Stimulated activated CD8-positive, alpha-beta memory T cell treated with anti-CD3 and anti-CD28 coated beads, Interleukin-15, amount 100 ng/mL, for 4 hours (primary cell): ENCODE results near the gene CENATAC.
"Not testable (repeated sequence)": the region's sequence is repeated elsewhere in the genome, so short reads cannot be mapped to it uniquely, and the experiment has no call there.

ENCODE experiments used
- DNase-seq, 2 donors: peaks; one replicate each; pipeline ENCODE4 v3.0.0-alpha.2; 2020; ENCODE audit warnings: low read depth in 2 of 2

CENATAC gene, protein sequence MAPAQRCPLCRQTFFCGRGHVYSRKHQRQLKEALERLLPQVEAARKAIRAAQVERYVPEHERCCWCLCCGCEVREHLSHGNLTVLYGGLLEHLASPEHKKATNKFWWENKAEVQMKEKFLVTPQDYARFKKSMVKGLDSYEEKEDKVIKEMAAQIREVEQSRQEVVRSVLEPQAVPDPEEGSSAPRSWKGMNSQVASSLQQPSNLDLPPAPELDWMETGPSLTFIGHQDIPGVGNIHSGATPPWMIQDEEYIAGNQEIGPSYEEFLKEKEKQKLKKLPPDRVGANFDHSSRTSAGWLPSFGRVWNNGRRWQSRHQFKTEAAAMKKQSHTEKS

DNA sequence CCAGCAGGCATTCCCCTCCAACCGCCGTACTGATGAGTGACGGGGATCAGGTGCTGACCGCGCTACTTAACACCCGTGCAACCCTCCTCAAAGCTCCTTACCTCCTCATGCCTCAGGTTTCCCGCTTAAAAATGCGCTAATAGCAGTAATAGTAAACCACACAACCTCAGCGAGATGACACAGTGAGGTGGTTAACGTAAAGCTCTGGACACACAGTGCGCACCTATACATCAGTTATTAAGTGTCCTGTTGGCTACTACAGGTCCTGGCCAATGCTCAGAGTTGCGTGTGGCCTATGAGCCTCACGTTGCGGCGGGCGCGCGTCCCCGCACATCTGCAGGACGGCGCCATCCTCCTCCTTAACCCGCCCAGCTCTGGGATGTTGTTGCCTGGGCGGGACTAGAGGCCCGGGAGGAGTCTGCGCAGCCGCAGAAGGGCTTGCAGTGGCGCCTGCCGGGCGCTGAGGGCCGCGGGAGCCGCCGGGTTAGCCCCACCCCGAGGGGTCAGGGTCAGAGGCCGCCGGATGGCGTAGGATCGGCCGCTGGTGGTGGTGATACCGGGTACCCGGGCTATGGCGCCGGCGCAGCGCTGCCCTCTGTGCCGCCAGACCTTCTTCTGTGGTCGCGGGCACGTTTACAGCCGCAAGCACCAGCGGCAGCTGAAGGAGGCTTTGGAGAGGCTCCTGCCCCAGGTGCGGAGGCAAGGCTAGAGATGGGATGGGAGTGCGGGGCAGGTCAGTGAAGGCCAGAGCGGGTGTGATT is at the start of gene CENATAC:
Gene CENATAC, plus strand, starts transcription at position 512 of the 761 bp plus-strand sequence. Its CDS starts 60 bp downstream, at position 572.
- DNase-seq, result peak; percentile 87 to 91

DNA sequence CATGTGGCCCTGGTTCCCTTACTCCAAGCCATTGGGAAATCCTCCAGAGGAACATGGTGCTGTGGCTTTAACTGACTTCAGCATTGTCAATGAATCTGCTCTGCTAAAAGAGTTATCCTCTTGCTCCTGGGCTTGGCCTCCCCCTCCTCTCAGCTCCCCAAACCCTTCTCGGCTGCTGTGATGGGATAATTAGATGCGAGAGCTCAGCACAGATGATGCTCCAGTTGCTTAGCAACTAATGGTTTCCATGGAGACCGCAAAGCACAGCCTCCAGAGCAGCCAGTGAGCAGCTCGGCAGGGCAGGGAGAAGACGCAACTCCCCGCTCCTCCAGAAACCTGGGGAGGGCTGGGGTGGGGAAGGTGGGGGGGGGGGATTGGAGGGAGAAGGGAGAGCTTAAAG is 44.7 kb upstream of the CENATAC start:
- DNase-seq, result no peak

DNA sequence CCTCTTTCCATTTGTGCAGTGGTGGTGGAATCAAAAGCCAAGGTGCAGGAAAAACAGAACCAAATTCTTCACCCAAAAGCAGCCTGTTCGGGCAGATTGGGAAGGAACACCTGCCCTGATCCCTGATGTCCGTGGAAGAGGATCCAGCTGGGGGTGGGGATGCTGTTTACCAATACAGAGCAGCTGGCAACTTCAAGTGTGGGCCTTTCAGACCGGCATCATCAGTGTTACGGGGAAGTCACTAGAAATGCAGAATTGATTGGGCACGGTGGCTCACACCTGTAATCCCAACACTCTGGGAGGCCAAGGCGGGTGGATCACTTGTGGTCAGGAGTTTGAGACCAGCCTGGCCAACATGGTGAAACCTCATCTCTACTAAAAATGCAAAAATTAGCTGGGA is 44.0 kb upstream of the CENATAC start:
- DNase-seq, result not testable (repeated sequence)

DNA sequence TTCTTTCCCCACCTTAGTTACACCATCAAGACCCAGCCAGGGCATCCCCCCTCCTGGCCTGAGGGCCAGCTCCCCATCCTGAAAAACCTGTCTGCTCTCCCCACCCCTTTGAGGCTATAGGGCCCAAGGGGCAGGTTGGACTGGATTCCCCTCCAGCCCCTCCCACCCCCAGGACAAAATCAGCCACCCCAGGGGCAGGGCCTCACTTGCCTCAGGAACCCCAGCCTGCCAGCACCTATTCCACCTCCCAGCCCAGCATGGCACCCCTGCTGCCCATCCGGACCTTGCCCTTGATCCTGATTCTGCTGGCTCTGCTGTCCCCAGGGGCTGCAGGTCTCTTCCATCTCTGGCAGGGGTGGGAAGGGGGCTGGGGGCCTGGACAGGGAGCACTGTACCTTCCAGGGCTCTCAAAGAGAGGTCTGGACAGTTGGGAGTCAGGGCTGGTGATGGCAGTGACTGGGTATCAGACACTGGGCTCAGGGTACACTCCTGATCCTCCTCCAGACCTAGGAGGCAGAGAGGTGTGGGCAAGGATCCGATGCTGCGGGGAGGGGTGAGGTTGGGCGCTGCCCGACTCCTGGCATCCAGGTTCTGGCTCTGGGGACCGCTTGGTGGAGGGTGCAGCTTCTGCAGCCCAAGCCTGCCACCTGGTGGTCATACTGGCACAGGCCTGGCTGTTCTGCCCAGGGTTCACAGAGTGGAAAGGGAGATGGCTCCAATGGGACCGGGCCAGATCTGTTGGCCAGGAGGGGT is 41.7 kb upstream of the CENATAC start, which contains the start of gene UPK2:
Gene UPK2, plus strand, starts transcription at position 205 of the 753 bp plus-strand sequence. Its CDS starts 53 bp downstream, at position 258.
- DNase-seq, result peak; percentile 64 to 78

DNA sequence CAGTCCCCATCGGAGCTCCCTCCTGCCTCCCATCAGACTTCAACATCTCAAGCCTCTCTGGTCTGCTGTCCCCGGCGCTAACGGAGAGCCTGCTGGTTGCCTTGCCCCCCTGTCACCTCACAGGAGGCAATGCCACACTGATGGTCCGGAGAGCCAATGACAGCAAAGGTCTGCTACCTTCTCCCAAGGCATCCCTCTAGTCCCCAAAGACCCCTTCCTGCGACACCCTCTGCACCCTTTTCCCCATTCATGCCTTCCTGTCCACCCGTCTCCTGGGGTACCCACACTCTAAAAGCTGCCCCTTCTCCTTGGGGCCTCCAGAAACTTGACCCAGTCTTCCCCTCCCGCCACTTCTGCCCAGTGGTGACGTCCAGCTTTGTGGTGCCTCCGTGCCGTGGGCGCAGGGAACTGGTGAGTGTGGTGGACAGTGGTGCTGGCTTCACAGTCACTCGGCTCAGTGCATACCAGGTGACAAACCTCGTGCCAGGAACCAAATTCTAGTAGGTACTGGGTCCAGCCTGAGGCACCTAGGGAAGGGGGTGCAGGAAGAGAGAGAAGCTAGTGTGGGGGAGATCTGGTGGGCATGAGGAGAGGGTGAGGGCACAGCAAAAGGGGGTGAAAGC is 41.0 kb upstream of the CENATAC start:
- no peak for DNase-seq

DNA sequence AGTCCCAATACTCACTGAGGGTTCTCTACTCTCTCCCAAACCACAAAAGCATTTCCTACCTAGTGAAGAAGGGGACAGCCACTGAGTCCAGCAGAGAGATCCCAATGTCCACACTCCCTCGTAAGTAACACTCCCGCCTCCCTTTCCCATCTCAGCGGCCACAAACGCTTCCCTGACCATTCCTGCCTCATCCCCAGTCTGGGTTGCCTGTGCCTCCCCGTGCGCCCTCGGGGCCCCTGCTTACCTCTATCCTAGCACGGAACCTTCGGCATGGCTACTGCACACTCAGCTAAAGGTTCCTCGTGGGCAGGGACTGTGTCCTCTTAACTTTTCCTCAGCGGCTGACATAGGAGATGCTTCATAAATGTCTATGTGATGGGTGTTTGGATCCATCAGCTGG is 40.4 kb upstream of the CENATAC start:
- DNase-seq, result no peak

DNA sequence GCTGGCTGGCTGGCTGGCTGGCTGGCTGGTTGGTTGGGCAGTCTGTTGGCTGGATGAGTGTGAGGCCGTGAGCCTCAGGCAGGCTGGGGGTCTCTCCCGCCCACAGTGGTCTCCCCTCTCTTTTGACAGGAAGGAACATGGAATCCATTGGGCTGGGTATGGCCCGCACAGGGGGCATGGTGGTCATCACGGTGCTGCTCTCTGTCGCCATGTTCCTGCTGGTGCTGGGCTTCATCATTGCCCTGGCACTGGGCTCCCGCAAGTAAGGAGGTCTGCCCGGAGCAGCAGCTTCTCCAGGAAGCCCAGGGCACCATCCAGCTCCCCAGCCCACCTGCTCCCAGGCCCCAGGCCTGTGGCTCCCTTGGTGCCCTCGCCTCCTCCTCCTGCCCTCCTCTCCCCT is 40.0 kb upstream of the CENATAC start:
- DNase-seq, result no peak

DNA sequence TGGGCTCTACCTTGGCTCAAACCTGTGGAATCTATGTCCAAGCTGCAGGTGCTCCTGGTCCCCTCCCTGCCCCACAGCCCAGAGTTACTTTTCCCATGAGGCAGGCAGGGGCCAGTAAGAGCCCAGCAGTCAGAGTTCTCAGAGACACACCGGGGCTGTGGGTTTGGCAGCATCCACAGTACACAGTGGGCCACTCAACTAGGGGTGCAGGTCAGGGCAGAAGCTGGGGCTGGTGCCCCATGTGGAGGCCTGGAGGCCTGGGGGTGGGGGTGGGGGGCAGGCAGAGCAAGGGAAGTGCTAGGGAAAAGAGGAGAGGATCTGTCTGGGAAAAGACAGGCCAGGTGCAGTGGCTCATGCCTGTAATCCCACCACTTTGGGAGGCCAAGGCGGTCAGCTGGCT is 39.4 kb upstream of the CENATAC start:
- no peak for DNase-seq

DNA sequence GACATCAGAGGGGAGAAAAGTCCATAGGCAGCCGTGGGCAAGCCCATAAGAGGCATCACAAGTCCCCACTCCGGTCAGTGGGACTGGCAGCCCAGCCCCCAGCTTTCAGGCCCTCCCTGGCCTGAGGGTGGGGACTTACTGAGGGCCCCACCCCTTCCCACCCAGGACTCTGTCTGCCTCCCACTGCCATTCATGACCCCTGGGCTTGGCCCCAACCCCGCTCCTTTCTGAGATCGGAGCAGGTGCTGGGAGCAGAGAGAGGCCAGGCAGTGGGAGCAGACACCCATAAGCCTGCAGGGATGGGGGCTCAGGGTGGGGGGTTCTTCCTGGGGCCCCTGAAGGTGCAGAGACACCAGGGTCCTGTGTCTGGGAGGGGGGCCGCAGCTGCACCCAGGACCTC is 36.7 kb upstream of the CENATAC start:
- DNase-seq, result no peak

DNA sequence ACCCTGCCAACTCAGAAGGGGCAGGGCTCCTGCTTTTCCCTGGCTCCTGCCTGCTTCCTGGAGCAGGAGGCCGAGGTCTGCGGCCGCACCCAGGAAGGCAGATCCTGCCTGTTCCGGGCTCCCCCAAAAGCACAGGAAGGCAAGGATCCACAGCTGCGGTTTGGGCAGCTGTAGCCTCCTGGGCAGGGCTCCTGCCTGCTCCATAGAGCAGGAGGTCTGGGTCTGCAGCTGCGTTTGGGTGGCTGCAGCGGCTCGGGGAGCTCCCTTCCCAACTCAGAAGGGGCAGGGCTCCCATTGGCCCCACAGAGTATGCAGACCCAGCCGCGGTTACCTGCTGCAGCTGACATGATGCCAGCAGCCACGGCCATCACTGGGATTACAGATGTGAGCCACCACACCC is 36.3 kb upstream of the CENATAC start:
- no peak for DNase-seq

DNA sequence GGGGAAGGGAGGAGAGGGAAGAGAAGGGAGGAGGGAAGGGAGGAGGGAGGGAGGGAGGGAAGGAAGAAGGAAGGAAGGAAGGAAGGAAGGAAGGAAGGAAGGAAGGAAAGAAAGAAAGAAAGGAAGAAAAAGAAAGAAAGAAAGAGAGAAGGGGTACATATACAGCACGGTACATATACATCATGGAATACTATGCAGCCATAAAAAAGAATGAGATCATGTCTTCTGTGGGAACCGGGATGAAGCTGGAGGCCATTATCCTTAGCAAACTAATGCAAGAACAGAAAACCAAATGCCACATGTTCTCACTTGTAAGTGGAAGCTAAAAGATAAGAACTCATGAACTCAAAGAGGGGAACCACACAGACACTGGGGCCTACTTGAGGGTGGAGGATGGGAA is 28.4 kb upstream of the CENATAC start:
- DNase-seq, result not testable (repeated sequence)

DNA sequence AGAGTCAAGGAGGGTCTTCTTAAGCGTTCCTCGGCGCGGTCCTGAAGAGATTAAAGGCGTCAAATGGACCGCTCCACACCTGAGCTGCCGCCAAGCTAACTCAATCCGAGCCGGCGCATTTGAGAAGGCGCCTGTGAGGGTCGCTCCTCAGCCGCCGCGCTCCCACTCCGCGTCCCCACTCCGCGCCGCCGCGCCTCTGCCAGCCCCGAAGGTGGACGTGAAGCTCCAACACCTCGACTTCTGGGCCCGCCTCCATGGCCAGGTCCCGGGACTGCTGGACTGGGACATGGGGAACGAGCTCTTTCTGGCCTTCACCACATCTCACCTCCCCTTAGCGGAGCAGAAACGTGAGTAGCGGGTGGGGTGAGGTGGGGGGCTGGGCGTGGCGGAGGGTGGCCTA is 26.3 kb upstream of the CENATAC start, which contains the start of gene FOXR1:
Gene FOXR1, plus strand, starts transcription at position 116 of the 400 bp plus-strand sequence. Its CDS starts 171 bp downstream, at position 287.
- no peak for DNase-seq

DNA sequence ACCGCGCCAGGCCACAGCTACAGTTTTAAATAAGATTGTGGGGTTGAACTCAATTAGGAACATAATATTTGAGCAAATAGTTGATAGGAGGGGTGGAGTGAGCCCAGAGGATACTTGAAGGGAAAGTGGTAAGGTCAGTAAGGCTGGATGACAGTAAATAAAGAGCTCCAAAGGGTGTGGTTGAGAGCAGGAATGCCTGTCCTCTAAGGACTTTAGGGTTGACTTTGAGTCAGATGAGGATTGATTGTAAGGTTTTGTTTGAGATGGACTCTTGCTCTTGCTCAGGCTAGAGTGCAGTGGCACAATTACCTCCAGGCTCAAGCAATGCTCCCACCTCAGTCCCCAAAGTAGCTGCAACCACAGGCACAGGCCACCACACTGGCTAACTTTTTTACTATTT is 24.0 kb upstream of the CENATAC start:
- DNase-seq, result no peak

DNA sequence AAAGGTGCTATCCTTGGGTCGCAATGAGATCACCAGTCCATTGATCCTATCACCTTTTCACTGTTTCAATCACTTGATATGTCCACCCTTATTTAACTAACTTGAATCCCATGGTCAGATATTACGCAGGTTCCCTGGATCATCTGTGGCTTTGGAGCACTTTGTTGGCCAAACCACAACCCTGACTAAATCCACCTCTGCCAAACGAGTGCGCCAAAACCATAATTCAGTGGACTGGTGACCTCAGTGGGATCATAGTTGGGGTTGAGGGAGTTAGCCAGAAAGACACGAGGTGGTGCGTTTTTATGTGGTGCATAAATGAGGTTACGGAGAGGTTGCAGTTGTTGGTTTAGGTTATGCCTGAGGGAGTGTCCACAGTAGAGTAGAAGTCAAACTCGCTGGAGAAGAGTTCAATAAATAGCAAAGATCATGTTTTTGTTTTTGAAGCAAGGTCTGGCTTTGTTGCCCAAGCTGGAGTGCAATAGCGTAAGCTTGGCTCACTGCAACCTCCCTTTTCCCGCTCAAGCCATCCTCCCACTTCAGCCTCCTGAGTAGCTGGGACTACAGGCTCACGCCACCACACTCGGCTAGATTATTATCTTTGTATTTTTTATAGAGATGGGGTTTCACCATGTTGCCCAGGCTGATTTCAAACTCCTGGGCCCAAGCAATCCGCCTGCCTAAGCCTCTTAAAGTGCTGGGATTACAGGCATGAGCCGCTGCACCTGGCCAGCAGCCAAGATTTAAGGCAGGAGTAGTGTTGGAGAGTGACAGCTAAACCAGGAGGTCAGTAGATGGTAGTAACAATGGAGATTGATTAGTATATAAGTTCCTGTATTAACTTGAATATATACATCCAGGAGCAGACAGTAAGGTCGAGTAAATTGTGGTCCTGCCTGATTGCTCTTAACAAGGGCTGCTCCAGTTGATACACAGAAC is 21.9 kb upstream of the CENATAC start:
- DNase-seq, result no peak

DNA sequence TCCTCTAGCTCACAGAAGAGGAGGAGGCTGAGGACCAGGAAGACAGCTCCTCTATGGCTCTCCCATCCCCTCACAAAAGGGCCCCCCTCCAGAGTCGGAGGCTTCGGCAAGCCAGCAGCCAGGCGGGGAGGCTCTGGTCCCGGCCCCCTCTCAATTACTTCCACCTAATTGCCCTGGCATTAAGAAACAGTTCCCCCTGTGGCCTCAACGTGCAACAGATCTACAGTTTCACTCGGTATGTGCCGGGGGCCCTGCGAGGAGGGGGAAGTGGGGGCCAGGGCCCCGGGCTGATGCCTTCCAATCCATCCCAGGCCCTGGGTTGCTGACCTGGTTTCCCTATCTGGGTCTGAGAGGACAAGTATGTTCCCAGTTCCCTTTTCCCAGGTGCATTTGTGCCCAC is 18.5 kb upstream of the CENATAC start:
- DNase-seq, result no peak

DNA sequence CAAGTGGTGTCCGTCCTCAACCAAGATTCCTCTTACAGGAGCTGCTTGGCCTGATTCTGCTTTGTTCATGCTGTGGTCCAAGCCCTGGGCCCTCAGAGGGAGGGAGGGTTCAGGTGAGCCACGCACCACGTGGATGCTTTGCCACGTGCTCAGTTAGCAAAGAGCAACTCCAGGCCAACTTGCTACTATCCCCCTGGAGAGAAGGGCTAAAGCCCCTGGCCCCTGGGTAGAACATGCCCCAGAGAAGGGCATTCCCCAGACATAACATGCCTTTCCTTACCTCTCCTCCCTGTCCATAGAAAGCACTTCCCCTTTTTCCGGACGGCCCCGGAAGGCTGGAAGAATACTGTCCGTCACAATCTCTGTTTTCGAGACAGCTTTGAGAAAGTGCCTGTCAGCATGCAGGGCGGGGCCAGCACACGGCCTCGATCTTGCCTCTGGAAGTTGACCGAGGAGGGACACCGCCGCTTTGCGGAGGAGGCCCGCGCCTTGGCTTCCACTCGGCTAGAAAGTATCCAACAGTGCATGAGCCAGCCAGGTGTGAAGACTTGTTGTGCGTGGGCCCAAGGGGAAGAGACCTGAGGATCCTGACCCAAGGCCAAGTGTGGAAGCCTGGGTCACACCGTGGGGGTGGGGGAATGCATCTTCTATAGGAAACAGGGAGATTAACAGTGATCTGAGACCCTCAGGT is 17.6 kb upstream of the CENATAC start:
- no peak for DNase-seq

DNA sequence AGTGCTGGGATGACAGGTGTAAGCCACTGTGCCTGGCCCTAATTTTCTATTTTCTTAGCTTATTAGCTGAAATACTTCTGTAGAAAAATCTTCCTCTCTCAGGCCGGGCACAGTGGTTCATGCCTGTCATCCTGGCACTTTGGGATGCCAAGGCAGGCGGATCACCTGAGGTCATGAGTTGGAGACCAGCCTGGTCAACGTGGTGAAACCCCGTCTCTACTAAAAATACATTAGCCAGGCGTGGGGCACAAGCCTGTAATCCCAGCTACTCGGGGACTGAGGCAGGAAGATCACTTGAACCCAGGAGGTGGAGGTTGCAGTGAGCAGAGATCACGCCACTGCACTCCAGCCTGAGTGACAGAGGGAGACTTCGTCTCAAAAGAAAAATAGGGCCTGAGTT is 13.6 kb upstream of the CENATAC start:
- not testable (repeated sequence) for DNase-seq

DNA sequence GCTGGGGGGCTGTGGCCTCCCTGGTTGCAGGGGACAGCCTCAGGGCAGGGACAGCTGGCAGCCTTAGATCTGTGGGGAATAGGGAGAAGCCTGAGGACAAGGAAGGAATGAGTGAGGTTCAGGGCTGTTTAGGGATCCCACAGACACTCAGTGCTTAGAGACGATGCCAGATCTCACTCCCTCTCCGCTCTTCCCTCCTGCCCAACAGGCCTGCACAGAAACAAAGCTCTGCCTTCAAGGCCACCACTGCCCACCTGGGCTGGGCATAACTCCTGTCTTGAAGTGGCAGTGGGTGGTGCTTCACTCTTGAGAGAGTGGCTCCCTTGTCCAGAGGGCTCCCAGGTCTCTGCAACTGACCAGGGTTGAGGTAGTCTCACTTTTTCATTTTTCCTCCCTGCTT is 13.1 kb upstream of the CENATAC start:
- DNase-seq, result no peak

DNA sequence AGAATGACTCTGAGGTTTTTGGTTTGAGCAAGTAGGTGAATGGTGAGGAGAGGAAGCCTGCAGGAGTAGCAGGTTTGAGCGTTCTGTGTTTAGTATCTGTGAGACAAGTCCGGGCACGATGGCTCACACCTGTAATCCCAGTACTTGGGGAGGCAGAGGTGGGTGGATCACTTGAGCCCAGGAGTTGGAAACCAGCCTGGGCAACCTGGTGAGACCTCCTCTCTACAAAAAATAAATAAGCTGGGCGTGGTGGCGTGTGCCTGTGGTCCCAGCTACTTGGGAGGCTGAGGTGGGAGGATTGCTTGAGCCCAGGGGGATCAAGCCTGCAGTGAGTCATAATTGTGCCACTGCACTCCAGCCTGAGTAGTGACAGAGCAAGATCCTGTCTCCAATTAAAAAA is 9.7 kb upstream of the CENATAC start:
- no peak for DNase-seq

DNA sequence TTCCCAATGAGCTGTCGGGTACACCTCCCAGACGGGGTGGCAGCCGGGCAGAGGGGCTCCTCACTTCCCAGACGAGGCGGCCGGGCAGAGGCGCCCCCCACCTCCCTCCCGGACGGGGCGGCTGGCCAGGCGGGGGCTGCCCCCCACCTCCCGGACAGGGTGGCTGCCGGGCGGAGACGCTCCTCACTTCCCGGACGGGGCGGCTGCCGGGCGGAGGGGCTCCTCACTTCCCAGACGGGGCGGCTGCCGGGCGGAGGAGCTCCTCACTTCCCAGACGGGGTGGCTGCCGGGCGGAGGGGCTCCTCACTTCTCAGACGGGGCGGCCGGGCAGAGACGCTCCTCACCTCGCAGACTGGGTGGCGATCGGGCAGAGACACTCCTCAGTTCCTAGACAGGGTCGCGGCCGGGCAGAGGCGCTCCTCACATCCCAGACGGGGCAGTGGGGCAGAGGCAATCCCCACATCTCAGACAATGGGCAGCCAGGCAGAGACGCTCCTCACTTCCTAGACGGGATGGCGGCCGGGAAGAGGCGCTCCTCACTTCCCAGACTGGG is 6.4 kb upstream of the CENATAC start:
- not testable (repeated sequence) for DNase-seq
